Cortex of kidney (tissue), 1 donor: Measurements from ENCODE around the gene DDX1.

Experiments
- DNase-seq: peaks from one replicate; lab custom pipeline; 2025; lab: John Stamatoyannopoulos, UW

DDX1 gene

DNA sequence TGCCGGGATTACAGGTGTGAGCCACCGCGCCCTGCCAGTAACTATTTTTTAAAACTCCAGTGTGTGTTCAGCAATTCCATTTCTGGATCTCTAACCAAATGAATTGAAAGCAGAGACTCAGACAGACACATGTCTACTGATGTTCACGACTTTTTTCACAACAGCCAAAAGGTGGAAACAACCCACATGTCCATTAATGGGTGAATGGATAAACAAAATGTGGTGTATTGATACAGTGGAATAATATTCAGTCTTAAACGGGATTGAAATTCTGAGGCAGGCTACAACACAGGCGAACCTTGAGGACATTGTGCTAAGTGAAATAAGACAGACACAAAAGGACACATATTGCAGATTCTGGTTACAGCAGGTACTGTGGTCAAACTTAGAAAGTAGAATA, 55.0 kb downstream of the DDX1 start:
- DNase-seq: no peak

DNA sequence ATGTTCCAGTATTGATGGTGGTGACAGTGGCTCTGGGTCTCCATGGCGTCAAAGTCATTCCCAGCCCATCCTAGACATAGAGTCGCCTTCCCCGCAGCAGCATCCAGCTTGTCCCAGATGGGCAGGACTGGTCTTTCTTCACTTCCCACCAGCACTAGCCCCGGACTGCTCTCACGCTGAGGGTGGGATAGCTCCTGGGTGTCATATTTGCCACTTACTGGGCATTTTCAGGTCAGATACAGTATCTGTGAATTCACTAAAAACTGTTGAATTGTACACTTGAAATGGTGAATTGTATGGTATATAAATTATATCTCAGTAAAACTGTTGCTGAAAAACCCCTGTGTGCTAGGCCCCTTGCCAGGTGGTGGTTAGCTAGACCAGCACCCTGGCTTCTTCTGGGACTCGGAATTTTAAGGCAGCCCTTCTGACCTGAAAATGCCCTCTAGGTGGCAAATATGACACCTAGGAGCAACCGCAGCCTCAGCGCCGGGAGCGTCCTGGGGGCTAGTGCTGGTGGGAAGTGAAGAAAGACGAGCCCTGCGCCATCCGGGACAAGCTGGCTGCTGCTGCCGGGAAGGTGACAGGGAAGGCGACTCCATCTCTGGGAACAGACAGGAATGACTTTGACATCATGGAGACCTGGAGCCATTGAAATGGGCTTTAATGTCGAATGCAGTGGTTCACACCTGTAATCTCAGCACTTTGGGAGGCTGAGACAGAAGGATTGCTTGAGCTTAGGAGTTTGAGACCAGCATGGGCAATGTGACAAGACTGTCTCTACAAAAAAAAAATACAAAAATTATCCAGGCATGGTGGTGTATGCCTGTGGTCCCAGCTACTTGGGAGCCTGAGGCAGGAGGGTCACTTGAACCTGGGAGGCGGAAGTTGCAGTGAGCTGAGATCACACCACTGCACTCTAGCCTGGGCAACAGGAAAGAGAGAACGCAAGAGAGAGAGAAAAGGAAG, 56.2 kb downstream of the DDX1 start:
- no peak for DNase-seq

DNA sequence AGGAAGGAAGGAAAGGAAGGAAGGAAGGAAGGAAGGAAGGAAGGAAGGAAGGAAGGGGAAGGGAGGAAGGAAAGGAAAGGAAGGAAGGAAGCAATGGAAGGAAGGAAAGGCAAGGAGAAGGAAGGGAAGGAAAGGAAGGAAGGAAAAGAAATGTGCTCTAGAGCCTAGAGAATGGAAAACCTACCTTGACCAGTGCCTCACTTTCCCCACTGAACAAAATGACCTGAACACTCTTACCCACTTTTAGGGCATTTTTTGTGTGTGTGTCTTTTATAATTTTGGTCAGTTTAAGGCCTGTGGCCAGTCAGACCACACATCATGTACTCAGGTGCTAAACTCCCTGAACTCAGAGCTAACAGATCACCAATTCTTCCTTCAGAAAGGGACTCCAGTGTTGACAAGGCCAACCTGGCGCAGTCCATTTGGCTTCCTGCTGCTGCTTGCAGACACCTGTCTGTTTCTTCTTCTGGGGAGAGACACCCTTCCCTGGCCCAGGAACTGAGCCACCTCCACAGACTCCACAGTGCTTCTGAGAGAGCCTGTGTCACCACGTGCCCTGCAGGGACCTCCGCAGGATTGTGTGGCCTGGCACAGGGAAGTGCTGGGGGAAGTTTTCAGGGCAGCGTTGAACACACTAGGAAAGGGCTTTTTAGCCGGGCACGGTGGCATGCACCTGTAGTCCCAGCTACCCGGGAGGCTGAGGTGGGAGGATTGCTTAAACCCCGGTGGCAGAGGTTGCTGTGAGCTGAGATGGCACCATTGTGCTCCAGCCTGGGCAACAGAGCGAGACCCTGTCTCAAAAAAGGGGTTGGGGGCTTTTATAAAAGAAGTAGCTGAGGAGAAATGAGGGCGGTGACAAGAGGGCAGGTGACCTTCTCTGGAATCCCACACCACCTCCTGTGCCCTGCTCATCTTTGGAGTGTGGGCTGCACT, 57.2 kb downstream of the DDX1 start:
- DNase-seq: no peak

DNA sequence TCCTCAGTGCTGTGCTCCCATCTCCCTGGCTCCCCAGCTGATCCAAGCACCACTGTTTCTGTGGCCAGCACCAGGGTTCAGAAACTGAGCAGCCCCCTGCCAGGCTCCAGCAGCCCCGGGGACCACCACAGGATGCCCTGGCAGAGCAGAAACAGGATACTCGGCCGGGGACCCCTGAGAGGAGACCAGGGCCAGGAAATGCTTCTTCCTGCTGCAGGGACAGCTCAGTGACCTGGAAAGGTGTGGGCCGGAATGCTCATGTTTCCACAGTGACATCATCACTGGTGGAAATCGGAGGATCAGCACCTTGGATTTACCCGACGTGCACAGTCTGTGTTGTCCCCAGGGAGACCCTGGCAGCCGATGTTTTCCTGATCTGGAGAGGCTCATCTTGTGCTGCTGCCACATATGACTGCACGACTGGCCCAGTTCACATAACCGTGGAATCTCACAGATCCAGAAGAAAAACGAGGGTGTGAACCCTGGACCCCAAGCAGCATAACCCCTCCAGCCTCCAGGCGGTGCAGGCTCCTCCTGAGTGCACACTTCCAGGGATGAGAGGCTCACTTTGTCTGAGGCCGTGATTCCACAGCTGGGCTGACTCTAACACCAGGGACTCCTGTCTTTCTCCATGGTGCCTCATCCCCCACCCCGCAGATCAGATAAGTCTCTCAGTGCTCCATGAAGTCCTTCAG, 58.0 kb downstream of the DDX1 start:
- DNase-seq: no peak

- no peak for DNase-seq
Observed at GRCh38 chr2:15650616-15651366, 59.1 kb downstream of the DDX1 start.

- DNase-seq: no peak
Observed at GRCh38 chr2:15651367-15651727, 59.7 kb downstream of the DDX1 start.

DNA sequence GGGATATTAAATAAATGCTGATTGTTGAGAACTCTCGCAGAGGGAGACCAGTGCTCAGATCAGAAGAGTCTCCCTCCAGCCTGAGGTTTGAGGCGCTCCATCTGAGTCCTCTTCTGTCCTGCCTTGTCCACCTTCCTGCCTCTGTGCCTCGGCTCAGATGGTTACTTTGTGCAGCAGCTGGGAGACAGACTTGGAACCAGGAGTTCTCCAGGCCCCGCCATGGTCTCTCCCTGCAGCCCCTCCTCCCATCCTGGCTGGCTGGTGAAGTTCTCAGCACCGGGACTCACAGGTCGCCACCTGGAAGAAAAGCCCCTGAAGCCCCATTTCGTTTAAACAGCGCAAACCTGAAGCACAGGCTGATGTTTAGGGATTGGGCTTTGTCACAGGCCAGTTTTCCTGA, 60.6 kb downstream of the DDX1 start:
- no peak for DNase-seq

DNA sequence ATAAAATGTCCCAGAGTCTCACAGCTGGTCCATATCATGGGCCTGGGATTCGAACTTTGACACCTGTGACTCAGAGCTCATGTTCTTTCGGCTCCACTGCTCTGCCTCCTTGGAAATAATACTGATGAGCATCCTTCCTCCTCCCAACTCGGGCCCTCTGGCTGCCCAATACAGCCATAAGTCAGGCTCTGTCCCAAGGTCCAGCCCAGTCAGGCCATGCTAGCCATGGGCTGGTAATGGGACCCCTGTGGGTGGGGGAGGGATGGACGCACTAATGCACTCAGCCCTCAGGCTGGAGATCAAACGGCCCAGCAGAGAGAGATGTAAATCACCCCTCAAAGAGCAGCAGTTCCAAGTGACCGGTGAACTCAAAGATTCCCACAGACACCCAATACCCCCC, 61.1 kb downstream of the DDX1 start:
- DNase-seq: no peak

GRCh38 chr2:15653806-15654726, 62.4 kb downstream of the DDX1 start:
- DNase-seq: no peak

DNA sequence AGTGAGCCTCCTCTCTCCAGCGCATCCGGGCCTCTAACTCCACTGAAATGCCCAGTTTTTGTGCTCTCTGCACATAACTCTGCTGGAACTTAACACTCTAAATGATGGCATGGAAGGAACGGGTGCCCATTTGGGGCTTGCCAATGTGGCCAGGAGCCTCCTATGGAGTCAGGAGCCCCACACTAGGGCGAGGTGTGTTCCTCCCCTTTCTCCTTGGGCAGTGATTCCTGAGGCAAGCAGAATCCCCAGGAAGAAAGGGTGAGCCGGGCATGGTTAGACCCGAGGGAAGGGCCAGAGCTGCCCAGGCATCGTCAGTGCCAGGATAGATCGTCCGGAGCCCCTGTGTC, 63.0 kb downstream of the DDX1 start:
- DNase-seq: no peak

GRCh38 chr2:15655123-15655887, 63.6 kb downstream of the DDX1 start:
- no peak for DNase-seq

GRCh38 chr2:15656090-15656489, 64.4 kb downstream of the DDX1 start:
- no peak for DNase-seq

DNA sequence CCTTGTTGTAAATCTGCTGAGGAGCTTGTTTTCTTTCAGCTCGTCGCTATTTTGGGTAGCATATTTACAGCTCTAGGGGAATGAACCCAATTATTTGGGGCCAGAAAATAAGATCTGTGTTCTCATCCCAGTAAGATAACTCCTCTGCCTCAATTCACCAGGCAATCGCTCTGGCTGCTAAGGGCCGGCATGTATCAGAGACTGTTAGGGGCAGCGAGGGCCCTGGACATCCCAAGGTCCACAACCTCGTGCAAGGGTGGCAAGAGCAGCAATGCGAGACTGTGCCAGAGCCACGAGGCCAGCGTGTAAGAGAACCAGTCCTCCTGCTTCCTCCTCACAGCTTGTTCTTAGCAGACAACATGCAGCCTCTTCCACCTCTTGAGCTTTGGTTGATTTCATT, 66.1 kb downstream of the DDX1 start:
- DNase-seq: no peak

GRCh38 chr2:15658911-15659310, 67.2 kb downstream of the DDX1 start:
- no peak for DNase-seq

DNA sequence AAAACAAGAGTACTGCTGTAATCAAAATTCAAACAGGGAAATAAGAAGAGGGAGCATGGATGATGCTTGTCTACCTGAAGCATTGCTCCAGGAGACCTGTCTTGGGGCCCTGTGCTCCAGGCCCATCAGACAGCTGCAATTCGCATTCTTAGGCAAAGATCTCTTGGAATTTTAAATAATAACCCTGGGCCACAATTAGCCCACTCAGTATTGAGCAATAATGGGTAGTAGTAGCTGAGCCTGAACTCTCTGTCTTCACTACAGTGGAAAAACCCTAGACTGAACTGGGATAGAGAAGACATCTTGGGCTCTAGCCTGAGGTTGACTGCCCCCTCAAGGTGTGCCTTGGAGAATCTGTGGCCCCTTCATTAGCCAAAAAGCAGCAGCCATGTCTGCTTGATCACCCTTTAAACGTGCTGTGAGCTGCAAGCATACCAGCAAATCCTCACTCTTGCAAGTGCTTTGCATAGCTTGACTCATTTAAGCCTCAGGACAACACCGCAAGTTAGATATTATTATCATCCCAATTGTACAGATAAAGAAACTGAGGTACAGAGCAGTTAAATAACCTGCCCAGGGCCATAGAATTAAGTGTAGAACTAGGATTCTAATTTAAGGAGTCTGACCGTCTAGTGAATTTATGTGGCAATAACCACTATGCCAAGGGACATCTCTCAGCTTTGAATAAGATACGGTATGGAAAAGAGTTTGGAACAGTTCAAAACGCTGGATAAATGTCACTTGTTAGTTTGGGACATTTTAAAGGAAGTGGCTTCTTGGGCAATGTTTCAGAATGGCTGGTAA, 69.0 kb downstream of the DDX1 start:
- DNase-seq: no peak

GRCh38 chr2:15661295-15661569, 69.6 kb downstream of the DDX1 start:
- DNase-seq: no peak

GRCh38 chr2:15662026-15662425, 70.4 kb downstream of the DDX1 start:
- no peak for DNase-seq

GRCh38 chr2:15662579-15662978, 70.9 kb downstream of the DDX1 start:
- no peak for DNase-seq

GRCh38 chr2:15663802-15664201, 72.1 kb downstream of the DDX1 start:
- no peak for DNase-seq
